Panc1 (cell line): Measurements from ENCODE around the gene GXYLT1. TPM values are rescaled to one million over a fixed set of nuclear protein-coding genes. Genes with fewer than 3 reads are reported as not detected.

ENCODE experiments used
- ATAC-seq: fragments of 200-7000 bp; cut with Tn5 transposase; 2 replicates; pipeline ENCODE4 v1.9.1; 2020; ENCODE audit warnings: mild to moderate bottlenecking, moderate library complexity
- BruUV-seq: library from RNA; stranded (reverse); fragments of 400-500 nt; replicated peaks from 2 replicates; lab custom pipeline; 2021; lab: Mats Ljungman, UMichigan
- CTCF ChIA-PET: fragments of 300-600 bp; sonication (Branson Sonifier 250); formaldehyde crosslinking; loops from one replicate; lab custom pipeline; 2022; ENCODE audit warnings: antibody characterized with exemption; lab: Charles Lee
- POLR2A ChIA-PET: fragments of 300-600 bp; sonication (Branson Sonifier 250); formaldehyde crosslinking; loops from one replicate; lab custom pipeline; 2022; ENCODE audit warnings: antibody characterized with exemption; lab: Charles Lee
- DNase-seq: peaks from one replicate; pipeline ENCODE4 v3.0.0-alpha.2; 2010; ENCODE audit warnings: low read depth, low spot score
- H3K27ac ChIP-seq: 2 replicates; pipeline ENCODE4 v1.5.1; 2011; ENCODE audit warnings: mild to moderate bottlenecking, low read length, inconsistent platforms
- H3K27me3 ChIP-seq: fragments of 200-500 bp; sonication (Bioruptor generic); 2 replicates; pipeline ENCODE4 v1.6.0; 2014; ENCODE audit warnings: low read length, inconsistent platforms; ENCODE audit not compliant: control insufficient read depth, insufficient read depth
- H3K36me3 ChIP-seq: fragments of 200-500 bp; sonication (Bioruptor generic); 2 replicates; pipeline ENCODE4 v1.5.1; 2014; ENCODE audit warnings: inconsistent platforms, mild to moderate bottlenecking, low read length, moderate library complexity; ENCODE audit not compliant: control insufficient read depth, insufficient read depth
- H3K4me1 ChIP-seq: 2 replicates; pipeline ENCODE4 v1.5.1; 2011; ENCODE audit warnings: inconsistent platforms, mild to moderate bottlenecking, low read length, moderate library complexity; ENCODE audit not compliant: control insufficient read depth, insufficient read depth
- H3K4me3 ChIP-seq, 2 experiments: 2 replicates each; pipeline ENCODE4 v1.5.1; 2011 to 2012; ENCODE audit warnings: low read depth in 2 of 2, low read length in 2 of 2, mild to moderate bottlenecking in 2 of 2, inconsistent platforms in 1 of 2, moderate library complexity in 1 of 2
- H3K9me3 ChIP-seq: fragments of 200-500 bp; sonication (Bioruptor generic); 2 replicates; pipeline ENCODE4 v1.5.1; 2014; ENCODE audit warnings: low read depth, mild to moderate bottlenecking, inconsistent platforms, low read length, moderate library complexity; ENCODE audit not compliant: control insufficient read depth, insufficient read depth
- POLR2AphosphoS5 ChIP-seq: IDR thresholded peaks from 2 replicates; pipeline ENCODE4 v1.6.1; 2012; ENCODE audit warnings: mild to moderate bottlenecking, low read depth, low read length, moderate library complexity
- SIN3A ChIP-seq: IDR thresholded peaks from 2 replicates; pipeline ENCODE4 v1.6.1; 2012; ENCODE audit warnings: low read depth, mild to moderate bottlenecking, low read length, moderate library complexity, borderline replicate concordance; ENCODE audit not compliant: insufficient read depth
- TCF7L2 ChIP-seq: IDR thresholded peaks from 2 replicates; pipeline ENCODE4 v1.6.1; 2011; ENCODE audit warnings: mild to moderate bottlenecking, low read depth, low read length, inconsistent platforms
- in situ Hi-C: cut with HindIII; loops from 2 replicates; pipeline ENCODE4 v1.10.0; 2016; ENCODE audit warnings: low sequenced_read_pairs, low pct_unique_long_range_greater_than_20kb
- intact Hi-C: fragments of 100-400 bp; cut with micrococcal nuclease; formaldehyde crosslinking; loops from one replicate; pipeline ENCODE4 v1.10.0; 2022; ENCODE audit not compliant: unreplicated experiment
- total RNA-seq: library from RNA; stranded (reverse); gene quantifications from one replicate; pipeline ENCODE4 v1.2.1, GENCODE V29; 2021; ENCODE audit not compliant: unreplicated experiment
- TF ChIP-seq, protein P1 (sequence below), 2 experiments: IDR thresholded peaks; 2 replicates each; pipeline ENCODE4 v1.6.1; 2011 to 2012; ENCODE audit warnings: low read depth in 2 of 2, control low read depth in 1 of 2, low read length in 1 of 2, mild to moderate bottlenecking in 1 of 2, moderate library complexity in 1 of 2; ENCODE audit not compliant: insufficient read depth in 1 of 2

Gene GXYLT1
- total RNA-seq, 1 experiment from 2014 or later = 17.4 TPM

DNA sequence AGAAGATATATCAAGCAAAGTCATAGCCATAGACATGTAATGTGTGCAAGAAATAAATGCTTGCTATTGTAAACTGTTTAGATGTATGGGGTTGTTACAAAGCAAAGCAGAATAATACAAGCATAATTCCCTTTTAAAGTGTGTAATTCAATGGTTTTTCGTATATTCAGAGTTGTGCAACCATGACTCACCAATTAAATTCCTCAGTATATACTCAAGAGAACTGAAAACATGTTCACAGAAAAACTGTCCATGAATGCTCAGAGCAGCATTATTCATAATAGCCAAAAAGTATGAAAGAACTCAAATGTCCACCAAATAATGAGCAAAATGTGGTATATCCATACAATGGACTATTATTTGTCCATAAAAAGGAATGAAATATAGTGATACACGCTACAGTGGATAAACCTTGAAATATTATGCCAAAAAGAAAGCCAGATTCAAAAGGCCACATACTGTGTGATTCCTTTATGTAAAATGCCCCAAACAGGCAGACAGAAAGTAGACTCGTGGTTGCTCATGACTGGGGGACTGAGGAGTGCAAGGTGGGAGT, 9.3 kb downstream of the GXYLT1 start:
- H3K9me3 ChIP-seq = no peaks in the 10 kb centered on the region
- in situ Hi-C loops (no loop called here), intact Hi-C loops (no loop called here)
- TF ChIP-seq, protein P1, sequence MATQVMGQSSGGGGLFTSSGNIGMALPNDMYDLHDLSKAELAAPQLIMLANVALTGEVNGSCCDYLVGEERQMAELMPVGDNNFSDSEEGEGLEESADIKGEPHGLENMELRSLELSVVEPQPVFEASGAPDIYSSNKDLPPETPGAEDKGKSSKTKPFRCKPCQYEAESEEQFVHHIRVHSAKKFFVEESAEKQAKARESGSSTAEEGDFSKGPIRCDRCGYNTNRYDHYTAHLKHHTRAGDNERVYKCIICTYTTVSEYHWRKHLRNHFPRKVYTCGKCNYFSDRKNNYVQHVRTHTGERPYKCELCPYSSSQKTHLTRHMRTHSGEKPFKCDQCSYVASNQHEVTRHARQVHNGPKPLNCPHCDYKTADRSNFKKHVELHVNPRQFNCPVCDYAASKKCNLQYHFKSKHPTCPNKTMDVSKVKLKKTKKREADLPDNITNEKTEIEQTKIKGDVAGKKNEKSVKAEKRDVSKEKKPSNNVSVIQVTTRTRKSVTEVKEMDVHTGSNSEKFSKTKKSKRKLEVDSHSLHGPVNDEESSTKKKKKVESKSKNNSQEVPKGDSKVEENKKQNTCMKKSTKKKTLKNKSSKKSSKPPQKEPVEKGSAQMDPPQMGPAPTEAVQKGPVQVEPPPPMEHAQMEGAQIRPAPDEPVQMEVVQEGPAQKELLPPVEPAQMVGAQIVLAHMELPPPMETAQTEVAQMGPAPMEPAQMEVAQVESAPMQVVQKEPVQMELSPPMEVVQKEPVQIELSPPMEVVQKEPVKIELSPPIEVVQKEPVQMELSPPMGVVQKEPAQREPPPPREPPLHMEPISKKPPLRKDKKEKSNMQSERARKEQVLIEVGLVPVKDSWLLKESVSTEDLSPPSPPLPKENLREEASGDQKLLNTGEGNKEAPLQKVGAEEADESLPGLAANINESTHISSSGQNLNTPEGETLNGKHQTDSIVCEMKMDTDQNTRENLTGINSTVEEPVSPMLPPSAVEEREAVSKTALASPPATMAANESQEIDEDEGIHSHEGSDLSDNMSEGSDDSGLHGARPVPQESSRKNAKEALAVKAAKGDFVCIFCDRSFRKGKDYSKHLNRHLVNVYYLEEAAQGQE (IDR thresholded peaks at IDR 0.05; ENCODE audit: insufficient read depth in 1 of 2, low read depth in 2 of 2, low read length in 1 of 2) = no peak
- TF ChIP-seq SIN3A (no peak), POLR2AphosphoS5 (no peak)
- ChIA-PET POLR2A (no interaction called here), CTCF (no interaction called here)
- no peak overlapping the region for H3K4me3 ChIP-seq
- no peaks in the 10 kb centered on the region for H3K36me3 ChIP-seq
- no peak overlapping the region for H3K27ac ChIP-seq
- DNase-seq (no peak), ATAC-seq (no peak)
- BruUV-seq = no TSS peak
- no peaks in the 10 kb centered on the region for H3K27me3 ChIP-seq
- peaks cover 13% of the 10 kb centered on the region for H3K4me1 ChIP-seq

DNA sequence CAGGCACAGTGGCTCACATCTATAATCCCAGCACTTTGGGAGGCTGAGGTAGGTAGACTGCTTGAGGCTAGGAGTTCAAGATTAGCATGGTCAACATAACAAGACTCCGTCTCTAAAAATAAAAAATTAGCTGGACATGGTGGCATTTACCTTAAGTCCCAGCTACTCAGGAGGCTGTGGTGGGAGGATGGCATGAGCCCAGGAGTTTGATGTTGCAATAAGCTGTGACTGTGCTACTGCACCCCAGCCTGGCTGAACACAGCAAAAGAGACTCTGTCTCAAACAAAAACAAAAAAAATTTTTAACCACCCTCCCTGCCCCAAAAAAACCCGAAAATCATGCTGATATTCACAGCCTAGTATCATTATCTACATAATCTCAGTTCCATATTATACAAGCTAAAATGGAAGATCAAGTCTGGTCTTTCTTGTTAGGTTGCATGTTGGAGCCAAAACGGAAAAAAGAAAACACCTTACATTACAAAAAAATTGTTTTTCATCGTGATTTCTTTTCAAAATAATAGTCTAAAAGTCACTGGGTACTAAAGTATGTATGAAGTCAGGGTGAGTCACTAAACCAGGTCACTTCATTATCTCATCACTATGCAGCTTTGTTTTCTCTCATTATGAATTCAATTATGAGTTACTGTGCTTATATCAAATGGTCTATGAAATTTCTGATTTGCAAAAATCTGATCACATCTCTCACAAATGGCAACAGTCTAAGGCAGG, 13.8 kb downstream of the GXYLT1 start:
- H3K36me3 ChIP-seq = no peaks in the 10 kb centered on the region
- intact Hi-C loops (no loop called here), in situ Hi-C loops (no loop called here)
- no peak overlapping the region for H3K27ac ChIP-seq
- DNase-seq (no peak), ATAC-seq (peak; percentile 51; the same call in 1 of the 2 replicates)
- ChIA-PET POLR2A (interaction anchor here (0.6 kb wide), 1 partner anchor 9 kb away, joined by 5 read pairs; no protein-coding TSS in a partner anchor), CTCF (interaction anchor here (0.6 kb wide), 1 partner anchor 201 kb away, joined by 3 read pairs; no protein-coding TSS in a partner anchor)
- no peak overlapping the region for H3K4me3 ChIP-seq
- BruUV-seq = no TSS peak
- peaks cover 10% of the 10 kb centered on the region; the same call in 1 of the 2 replicates for H3K4me1 ChIP-seq
- no peaks in the 10 kb centered on the region for H3K27me3 ChIP-seq
- no peak for TF ChIP-seq SIN3A
- TF ChIP-seq, protein P1 (IDR thresholded peaks at IDR 0.05; ENCODE audit: insufficient read depth in 1 of 2, low read depth in 2 of 2, low read length in 1 of 2) = no peak
- TF ChIP-seq TCF7L2 = no peak
- no peaks in the 10 kb centered on the region for H3K9me3 ChIP-seq
